Measurements from ENCODE around the gene TRNP1.
A peak's percentile ranks its signal among the peaks of the same experiment; 100 is the strongest.

TRNP1 gene

DNA sequence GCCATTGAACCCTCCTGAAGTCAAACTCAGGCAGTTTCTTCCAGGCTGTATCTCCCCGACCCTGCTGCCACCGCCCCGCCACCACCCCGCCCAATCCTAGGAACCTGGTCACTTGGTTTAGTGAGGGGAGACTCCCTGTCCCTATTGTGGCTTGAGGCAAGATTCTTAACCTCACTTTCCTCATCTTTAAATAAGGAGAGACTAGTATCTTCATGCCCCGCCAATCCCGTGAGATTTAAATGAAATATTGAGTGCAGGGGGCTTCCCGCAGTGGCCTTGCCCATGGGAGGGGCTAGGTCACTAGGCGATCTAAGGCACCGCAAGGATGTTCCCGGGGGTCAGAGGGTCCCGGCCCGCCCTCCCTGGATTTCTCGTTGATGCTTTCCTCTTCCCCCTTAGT, 34.2 kb upstream of the TRNP1 start:
- peaks cover 5 to 7% of the 10 kb centered on the region in 2 donors for H3K4me1 Mint-ChIP-seq (ENCODE audit: low read depth in 2 of 2)
- H3K27ac Mint-ChIP-seq, result no peak overlapping the region
- no peaks in the 10 kb centered on the region for H3K9me3 Mint-ChIP-seq
- H3K36me3 Mint-ChIP-seq (ENCODE audit: insufficient read depth), result peaks cover 10% of the 10 kb centered on the region
- ATAC-seq (replicated peaks) (no peak), DNase-seq (no peak)
- peaks cover 31 to 57% of the 10 kb centered on the region in 2 donors for H3K27me3 Mint-ChIP-seq
- peak overlapping the region; percentile 75 to 83 for H3K4me3 Mint-ChIP-seq

DNA sequence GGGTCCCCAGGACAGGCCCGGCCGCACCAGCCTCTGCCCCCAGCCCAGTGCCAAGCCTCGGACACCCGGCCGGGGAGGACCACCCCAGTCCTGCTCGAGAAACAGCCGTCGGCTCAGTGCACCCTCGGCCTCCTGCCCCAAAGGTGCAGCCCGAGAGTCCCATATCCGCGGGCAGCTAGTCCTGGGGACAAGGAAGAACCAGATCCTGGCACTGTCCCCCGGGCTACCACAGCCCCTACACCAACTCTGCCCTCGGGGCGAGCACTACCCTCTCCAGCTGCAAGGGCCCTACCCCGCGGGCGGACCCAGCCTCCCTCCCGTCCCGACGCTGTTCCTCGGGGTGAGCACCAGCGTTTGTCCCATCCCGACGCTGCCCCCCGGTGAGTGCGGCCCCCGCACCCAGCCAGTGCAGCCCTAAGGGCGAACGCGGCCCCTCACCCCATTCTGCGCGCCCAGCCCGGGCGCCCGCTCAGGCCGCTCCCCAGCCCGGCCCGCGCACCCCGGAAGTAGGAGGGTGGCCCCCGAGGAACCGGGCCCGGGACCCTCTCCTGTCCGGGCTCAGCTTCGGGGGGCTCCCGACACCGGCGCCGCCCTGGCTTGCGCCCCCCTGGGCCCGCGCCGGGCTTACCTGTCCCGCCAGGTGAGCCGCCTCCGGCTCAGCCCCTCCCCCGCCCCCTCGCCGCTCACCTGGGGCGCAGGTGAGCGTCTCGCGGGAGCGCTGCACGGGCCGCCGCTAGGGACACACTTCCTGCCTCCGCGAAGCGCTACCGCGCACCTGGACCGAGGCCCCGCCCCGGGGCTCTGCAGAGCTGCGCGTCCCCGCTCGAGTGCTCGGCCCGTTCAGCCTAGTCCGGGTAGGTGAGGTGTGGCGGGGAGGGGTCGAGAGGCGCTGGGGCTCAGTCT, 33.5 kb upstream of the TRNP1 start, which contains the start of gene KDF1:
TSS of gene KDF1 (minus strand) at position 747 of the 903 bp plus-strand sequence. CDS start 8,088 bp downstream, outside the sequence.
- H3K4me1 Mint-ChIP-seq (ENCODE audit: low read depth in 2 of 2), result peaks cover 5 to 7% of the 10 kb centered on the region in 2 donors
- H3K36me3 Mint-ChIP-seq (ENCODE audit: insufficient read depth), result peaks cover 10% of the 10 kb centered on the region
- DNase-seq (peak; percentile 37 to 45 (median 40)), ATAC-seq (replicated peaks) (peak; percentile 93)
- no peaks in the 10 kb centered on the region for H3K9me3 Mint-ChIP-seq
- peak within 1 kb of the TSS; percentile 75 to 83 for H3K4me3 Mint-ChIP-seq
- H3K27me3 Mint-ChIP-seq, result peaks cover 38 to 64% of the 10 kb centered on the region in 2 donors
- H3K27ac Mint-ChIP-seq, result peak within 1 kb of the TSS; percentile 27 to 32

DNA sequence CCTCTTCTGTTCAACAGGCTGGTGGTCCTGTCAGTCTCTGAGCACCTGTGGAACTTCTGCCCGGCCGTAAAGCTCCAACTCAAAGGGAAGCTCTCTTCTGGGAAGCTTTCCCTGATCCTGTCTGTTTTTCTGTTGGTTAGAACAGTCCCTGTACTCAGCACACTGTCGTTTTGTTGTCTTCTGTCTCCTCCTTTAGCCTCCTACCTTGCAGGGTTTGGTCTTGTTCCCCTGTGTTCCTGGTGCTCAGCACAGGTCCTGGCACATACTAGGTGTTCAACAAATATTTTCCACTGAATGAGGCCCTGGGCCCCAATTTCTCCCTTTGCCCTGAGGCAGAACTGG, 32.9 kb upstream of the TRNP1 start:
- H3K36me3 Mint-ChIP-seq (ENCODE audit: insufficient read depth), result peaks cover 10% of the 10 kb centered on the region
- H3K27ac Mint-ChIP-seq, result peak overlapping the region; percentile 27 to 32
- peak; percentile 17 for ATAC-seq (replicated peaks)
- no peaks in the 10 kb centered on the region for H3K9me3 Mint-ChIP-seq
- peaks cover 5 to 7% of the 10 kb centered on the region in 2 donors for H3K4me1 Mint-ChIP-seq (ENCODE audit: low read depth in 2 of 2)
- peaks cover 39 to 65% of the 10 kb centered on the region in 2 donors for H3K27me3 Mint-ChIP-seq
- no peak for DNase-seq
- peak overlapping the region; percentile 75 to 83 for H3K4me3 Mint-ChIP-seq

DNA sequence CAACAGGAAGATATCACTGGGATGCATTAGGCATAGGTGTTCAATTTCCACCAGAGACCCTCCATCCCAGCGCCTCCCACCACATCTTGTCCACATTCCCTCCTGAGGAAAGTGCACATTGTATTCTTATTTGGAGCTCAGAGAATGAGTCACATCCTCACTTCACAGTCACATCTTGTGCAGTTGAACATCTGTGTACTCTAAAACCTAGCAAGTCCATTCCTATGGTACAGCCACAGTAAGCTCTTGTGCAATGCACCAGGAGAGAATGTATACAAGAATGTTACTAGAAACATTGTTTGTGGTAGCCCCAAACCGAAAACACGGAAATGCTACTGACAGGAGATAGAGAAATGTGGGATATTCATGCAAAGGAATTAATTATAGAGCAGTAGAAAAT, 31.7 kb upstream of the TRNP1 start:
- Mint-ChIP-seq H3K4me1 (ENCODE audit: low read depth in 2 of 2) (peaks cover 5 to 10% of the 10 kb centered on the region in 2 donors), H3K9me3 (no peaks in the 10 kb centered on the region), H3K4me3 (no peak overlapping the region), H3K36me3 (ENCODE audit: insufficient read depth) (peaks cover 10% of the 10 kb centered on the region), H3K27me3 (peaks cover 45 to 72% of the 10 kb centered on the region in 2 donors), H3K27ac (no peak overlapping the region)
- no peak for DNase-seq
- no peak for ATAC-seq (replicated peaks)

DNA sequence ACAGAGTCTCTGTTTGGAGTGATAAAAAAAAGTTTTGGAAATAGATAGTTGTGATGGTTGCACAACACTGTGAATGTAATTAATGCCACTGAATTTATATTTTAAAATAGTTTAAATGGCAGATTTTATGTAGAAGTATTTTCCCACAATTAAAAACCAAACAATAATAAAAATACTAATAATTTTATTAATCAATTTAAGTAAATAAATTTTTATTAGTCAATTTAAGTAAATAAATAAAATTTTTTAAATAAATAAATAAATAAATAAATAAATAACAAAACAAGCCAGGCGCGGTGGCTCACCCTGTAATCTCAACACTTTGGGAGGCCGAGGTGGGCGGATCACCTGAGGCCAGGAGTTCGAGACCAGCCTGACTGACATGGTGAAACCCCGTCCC, 28.3 kb upstream of the TRNP1 start:
- H3K9me3 Mint-ChIP-seq, result no peaks in the 10 kb centered on the region
- DNase-seq, result no peak
- no peak overlapping the region for H3K27ac Mint-ChIP-seq
- peaks cover 49 to 69% of the 10 kb centered on the region in 2 donors for H3K27me3 Mint-ChIP-seq
- H3K36me3 Mint-ChIP-seq (ENCODE audit: insufficient read depth), result peaks cover 10% of the 10 kb centered on the region
- no peak overlapping the region for H3K4me3 Mint-ChIP-seq
- peaks cover 5 to 10% of the 10 kb centered on the region in 2 donors for H3K4me1 Mint-ChIP-seq (ENCODE audit: low read depth in 2 of 2)
- no peak for ATAC-seq (replicated peaks)

DNA sequence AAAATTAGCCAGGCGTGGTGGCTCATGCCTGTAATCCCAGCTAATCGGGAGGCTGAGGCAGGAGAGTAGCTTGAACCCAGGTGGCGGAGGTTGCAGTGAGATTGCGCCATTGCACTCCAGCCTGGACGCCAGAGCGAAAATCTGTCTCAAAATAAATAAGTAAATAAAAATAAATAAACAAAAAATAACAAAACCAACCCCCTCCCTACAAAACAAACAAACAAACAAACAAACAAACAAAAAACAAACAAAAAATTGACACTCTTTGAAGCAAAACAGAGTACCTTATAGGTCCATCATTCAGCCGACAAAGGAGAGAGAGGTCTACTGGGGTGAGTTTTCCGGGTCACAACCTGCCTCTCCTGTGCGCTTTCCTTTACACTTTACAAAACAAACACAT, 27.9 kb upstream of the TRNP1 start:
- ATAC-seq (replicated peaks), result no peak
- Mint-ChIP-seq H3K4me1 (ENCODE audit: low read depth in 2 of 2) (peaks cover 2 to 6% of the 10 kb centered on the region in 2 donors), H3K9me3 (no peaks in the 10 kb centered on the region), H3K36me3 (ENCODE audit: insufficient read depth) (peaks cover 9% of the 10 kb centered on the region), H3K4me3 (no peak overlapping the region), H3K27me3 (peaks cover 50 to 69% of the 10 kb centered on the region in 2 donors), H3K27ac (no peak overlapping the region)
- no peak for DNase-seq

DNA sequence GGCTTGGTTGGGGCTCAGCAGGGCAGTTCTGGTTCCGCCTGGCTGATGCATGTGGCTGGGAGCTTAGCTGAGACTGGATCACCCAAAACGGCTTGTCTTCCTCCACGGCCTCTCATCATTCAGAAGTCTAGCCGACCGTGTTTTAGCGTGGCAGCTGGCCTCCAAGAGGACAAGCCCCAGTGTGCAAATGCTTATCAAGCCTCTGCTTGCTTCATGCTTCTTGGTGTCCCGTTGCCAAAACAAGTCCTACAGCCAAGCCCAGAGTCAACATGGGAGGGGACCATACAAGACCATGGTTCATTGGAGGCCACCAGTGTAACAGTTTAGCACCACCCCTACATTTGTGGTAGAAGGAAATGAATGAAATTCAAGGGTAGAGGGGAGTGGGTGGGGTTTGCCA, 22.7 kb upstream of the TRNP1 start:
- Mint-ChIP-seq H3K9me3 (no peaks in the 10 kb centered on the region), H3K27me3 (peaks cover 26 to 53% of the 10 kb centered on the region in 2 donors), H3K4me1 (ENCODE audit: low read depth in 2 of 2) (peaks cover 0 to 4% of the 10 kb centered on the region in 2 donors), H3K4me3 (no peak overlapping the region), H3K36me3 (ENCODE audit: insufficient read depth) (no peaks in the 10 kb centered on the region), H3K27ac (no peak overlapping the region)
- ATAC-seq (replicated peaks), result no peak
- DNase-seq, result no peak

DNA sequence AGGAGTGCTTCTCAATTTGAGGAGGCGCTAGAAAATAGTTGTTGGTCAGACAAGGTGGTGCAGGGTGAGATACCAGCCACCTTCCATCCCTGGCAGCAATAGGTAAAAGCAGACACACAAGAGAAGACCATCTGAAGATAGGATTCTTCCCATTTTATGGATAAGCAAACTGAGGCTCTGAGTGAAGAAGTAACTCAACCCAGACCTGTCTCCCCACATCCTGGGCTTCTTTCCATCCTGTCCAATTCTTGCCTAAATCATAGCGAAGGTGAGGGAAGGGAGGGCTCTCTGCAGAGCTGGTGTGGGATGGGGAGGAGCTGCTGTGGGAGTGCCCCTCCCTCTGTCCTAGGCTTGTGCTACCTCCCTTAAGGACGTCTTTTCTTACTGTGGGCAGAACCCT, 21.9 kb upstream of the TRNP1 start:
- Mint-ChIP-seq H3K27ac (peak overlapping the region in 1 of 2 donors; percentile 87), H3K27me3 (peaks cover 23 to 45% of the 10 kb centered on the region in 2 donors), H3K4me3 (no peak overlapping the region), H3K4me1 (ENCODE audit: low read depth in 2 of 2) (peaks cover 0 to 3% of the 10 kb centered on the region in 2 donors), H3K36me3 (ENCODE audit: insufficient read depth) (no peaks in the 10 kb centered on the region), H3K9me3 (no peaks in the 10 kb centered on the region)
- DNase-seq (no peak), ATAC-seq (replicated peaks) (no peak)

DNA sequence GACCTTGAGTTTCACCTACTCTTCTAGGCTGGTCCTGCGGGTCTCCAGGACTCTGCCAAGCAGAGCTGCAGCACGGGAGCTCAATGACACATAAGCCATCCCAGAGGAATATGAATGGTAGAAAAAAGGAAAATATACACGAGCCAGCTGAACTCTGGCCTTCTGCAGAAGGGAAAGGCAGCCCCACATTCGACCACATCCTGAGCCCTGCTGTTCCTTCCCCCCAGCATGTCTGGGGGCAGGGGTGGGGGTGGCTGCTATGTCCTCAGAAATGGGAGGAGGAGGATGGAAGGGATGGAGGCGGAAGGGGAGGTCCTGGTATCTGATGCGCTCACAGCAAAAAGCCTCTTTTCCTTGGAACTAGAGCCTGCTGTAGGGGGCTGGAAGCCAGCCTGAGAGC, 21.1 kb upstream of the TRNP1 start:
- H3K4me1 Mint-ChIP-seq (ENCODE audit: low read depth in 2 of 2), result peaks cover 0 to 1% of the 10 kb centered on the region in 2 donors
- H3K27me3 Mint-ChIP-seq, result peaks cover 19 to 40% of the 10 kb centered on the region in 2 donors
- no peaks in the 10 kb centered on the region for H3K9me3 Mint-ChIP-seq
- H3K36me3 Mint-ChIP-seq (ENCODE audit: insufficient read depth), result no peaks in the 10 kb centered on the region
- DNase-seq, result no peak
- no peak overlapping the region for H3K4me3 Mint-ChIP-seq
- no peak for ATAC-seq (replicated peaks)
- H3K27ac Mint-ChIP-seq, result peak overlapping the region in 1 of 2 donors; percentile 87

DNA sequence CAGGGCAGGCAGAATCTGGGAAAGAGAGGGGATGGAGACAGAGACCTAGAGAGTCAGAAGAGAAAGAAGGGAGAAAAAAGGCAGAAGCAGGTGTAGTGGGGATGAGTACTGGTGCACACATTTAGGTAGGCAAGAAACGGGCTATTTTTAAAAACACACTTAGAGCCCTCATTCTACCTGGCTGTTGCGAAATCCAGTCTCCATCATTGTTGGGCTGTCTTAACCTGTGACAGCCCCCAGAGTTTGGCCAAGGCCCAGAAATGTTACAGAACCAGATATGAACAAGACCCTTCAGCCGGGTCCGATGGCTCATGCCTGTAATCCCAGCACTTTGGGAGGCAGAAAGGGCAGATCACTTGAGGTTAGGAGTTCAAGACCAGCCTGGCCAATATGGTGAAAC, 20.7 kb upstream of the TRNP1 start:
- Mint-ChIP-seq H3K4me3 (no peak overlapping the region), H3K9me3 (no peaks in the 10 kb centered on the region), H3K36me3 (ENCODE audit: insufficient read depth) (no peaks in the 10 kb centered on the region), H3K4me1 (ENCODE audit: low read depth in 2 of 2) (peaks cover 0 to 1% of the 10 kb centered on the region in 2 donors), H3K27me3 (peaks cover 19 to 42% of the 10 kb centered on the region in 2 donors), H3K27ac (peak overlapping the region in 1 of 2 donors; percentile 87)
- DNase-seq (no peak), ATAC-seq (replicated peaks) (no peak)

DNA sequence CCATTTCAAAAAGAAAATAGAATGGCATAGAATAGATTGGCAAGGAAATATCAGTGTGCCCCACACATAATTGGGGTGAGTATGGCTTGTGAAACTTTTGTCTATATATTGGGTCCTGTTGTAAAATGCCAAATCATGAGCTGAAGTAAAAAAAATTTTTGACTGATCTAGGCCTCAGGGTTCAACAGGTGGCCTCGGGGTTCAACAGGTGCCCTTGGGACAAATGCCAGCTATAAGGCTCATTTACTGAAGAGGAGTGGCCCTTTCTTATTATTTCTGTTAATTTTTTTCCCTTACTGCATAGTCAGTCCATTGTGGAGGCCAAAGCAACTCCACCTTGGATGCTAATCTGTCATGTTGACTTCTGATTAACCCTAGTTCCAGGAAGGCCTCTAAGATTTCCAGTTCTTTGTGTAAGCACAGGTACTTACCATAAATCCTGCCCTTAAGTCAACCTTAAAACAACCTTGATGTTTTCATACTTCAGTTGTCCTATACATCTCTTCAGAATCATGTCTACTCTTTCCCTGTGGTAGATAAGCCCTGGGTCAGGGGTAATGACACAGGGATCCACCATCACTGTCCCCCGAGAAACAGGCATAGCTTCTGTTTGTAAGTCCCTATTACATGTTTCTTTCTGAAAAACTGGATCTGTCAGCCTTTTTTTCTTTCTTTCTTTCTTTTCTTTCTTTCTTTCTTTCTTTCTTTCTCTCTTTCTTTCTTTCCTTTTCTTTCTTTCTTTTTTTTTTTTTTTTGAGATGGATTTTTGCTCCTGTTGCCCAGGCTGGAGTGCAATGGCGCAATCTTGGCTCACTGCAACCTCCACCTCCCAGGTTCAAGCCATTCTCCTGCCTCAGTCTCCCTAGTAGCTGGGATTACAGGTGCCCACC, 16.6 kb upstream of the TRNP1 start:
- Mint-ChIP-seq H3K27me3 (peaks cover 9 to 37% of the 10 kb centered on the region in 2 donors), H3K4me3 (no peak overlapping the region), H3K27ac (no peak overlapping the region), H3K4me1 (ENCODE audit: low read depth in 2 of 2) (peaks cover 0 to 1% of the 10 kb centered on the region in 2 donors), H3K9me3 (no peaks in the 10 kb centered on the region), H3K36me3 (ENCODE audit: insufficient read depth) (peaks cover 2% of the 10 kb centered on the region)
- DNase-seq, result no peak
- no peak for ATAC-seq (replicated peaks)

DNA sequence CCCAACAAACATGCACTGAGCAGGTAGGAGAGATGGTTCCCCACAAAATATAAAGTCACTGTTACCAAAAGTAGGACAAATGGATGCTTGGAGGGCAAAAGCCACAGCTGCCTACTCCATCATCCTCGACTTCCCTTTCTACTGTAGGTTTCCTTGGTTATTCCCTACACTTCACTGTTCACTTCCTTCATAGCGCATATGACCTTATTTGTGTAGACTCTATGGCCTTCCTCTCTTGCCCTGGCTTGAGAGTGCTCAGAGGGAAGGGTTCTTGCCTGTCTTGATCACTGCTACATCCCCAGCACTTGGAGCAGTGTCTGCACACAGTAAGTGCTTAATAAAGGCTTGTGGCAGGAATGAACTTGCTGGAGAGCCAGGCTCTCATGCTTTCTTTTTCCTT, 14.6 kb upstream of the TRNP1 start:
- no peaks in the 10 kb centered on the region for H3K9me3 Mint-ChIP-seq
- no peak for DNase-seq
- no peak overlapping the region for H3K4me3 Mint-ChIP-seq
- peaks cover 16 to 39% of the 10 kb centered on the region in 2 donors for H3K27me3 Mint-ChIP-seq
- H3K4me1 Mint-ChIP-seq (ENCODE audit: low read depth in 2 of 2), result no peaks in the 10 kb centered on the region
- peaks cover 4% of the 10 kb centered on the region for H3K36me3 Mint-ChIP-seq (ENCODE audit: insufficient read depth)
- H3K27ac Mint-ChIP-seq, result no peak overlapping the region
- ATAC-seq (replicated peaks), result no peak

DNA sequence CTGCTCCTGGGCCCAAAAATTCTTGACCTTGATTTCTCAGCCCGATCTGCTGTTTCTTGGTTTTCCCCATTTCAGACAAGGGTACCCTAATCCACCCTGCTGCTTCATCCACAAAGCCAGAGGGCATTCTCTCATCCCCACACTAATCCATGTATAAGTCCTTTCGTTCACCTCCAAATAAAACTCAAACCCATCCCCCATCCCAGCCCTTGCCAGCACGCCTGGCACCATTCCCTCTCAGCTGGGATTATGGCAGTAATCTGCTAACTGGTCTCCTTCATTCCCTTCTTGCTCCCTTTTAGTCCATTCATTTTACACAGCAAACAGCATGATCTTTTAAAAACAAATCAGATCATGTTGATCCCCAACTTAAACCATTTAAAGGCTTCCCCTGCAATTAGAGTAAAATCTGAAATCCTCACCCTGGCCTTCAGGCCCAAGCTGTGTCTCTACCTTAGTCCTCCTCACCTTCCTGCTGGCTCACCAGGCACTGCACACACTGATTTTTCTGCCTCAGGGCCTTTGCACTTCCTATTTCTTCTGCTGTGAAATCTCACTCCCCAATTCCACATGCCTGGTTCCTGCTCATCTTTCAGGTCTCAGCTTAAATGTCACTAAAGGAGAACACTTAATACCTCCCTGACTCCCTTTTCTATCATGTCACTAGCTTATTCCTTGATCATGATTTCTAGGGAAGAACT, 12.2 kb upstream of the TRNP1 start:
- no peak for DNase-seq
- peaks cover 4% of the 10 kb centered on the region for H3K36me3 Mint-ChIP-seq (ENCODE audit: insufficient read depth)
- H3K27ac Mint-ChIP-seq, result no peak overlapping the region
- no peak for ATAC-seq (replicated peaks)
- no peak overlapping the region for H3K4me3 Mint-ChIP-seq
- H3K27me3 Mint-ChIP-seq, result peaks cover 21 to 58% of the 10 kb centered on the region in 2 donors
- no peaks in the 10 kb centered on the region for H3K4me1 Mint-ChIP-seq (ENCODE audit: low read depth in 2 of 2)
- no peaks in the 10 kb centered on the region for H3K9me3 Mint-ChIP-seq
